Epithelial cell of proximal tubule (primary cell): Measurements from ENCODE around the gene RNU5D-1. TPM values are rescaled to one million over a fixed set of nuclear protein-coding genes. Genes with fewer than 3 reads are reported as not detected.

Experiments
- DNase-seq: peaks from one replicate; pipeline ENCODE4 v3.0.0-alpha.2; 2011; ENCODE audit warnings: low read depth
- H3K4me3 ChIP-seq: 2 replicates; pipeline ENCODE4 v1.5.1; 2011; ENCODE audit warnings: low read depth, mild to moderate bottlenecking, low read length
- total RNA-seq: library from RNA; depleted of rRNA; stranded (reverse); fragments of >200 nt; gene quantifications from 2 replicates; pipeline ENCODE4 v1.2.3, GENCODE V29; 2015
- TF ChIP-seq, protein P1 (sequence below): conservative IDR thresholded peaks from 2 replicates; pipeline ENCODE4 v1.5.1; 2012; ENCODE audit warnings: low read depth, mild to moderate bottlenecking, low read length

Gene RNU5D-1
- total RNA-seq, 1 donor from 2014 or later, result not detected

DNA sequence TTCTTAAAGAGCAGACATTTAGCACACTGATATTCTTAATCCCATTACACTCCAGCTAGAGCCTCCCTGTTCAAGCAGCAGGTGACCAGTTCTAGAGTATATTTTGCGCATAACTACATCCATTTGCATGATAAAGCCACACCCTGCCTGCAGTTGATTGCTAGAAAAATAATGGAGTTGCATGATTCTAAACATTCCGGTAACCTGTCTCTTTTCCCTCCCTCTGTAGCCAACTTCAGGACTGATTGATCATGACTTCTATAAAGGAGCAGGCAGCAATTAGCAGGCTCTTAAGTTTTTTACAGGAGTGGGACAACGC is 41.6 kb downstream of the RNU5D-1 start:
- DNase-seq, result no peak
- TF ChIP-seq, protein P1, sequence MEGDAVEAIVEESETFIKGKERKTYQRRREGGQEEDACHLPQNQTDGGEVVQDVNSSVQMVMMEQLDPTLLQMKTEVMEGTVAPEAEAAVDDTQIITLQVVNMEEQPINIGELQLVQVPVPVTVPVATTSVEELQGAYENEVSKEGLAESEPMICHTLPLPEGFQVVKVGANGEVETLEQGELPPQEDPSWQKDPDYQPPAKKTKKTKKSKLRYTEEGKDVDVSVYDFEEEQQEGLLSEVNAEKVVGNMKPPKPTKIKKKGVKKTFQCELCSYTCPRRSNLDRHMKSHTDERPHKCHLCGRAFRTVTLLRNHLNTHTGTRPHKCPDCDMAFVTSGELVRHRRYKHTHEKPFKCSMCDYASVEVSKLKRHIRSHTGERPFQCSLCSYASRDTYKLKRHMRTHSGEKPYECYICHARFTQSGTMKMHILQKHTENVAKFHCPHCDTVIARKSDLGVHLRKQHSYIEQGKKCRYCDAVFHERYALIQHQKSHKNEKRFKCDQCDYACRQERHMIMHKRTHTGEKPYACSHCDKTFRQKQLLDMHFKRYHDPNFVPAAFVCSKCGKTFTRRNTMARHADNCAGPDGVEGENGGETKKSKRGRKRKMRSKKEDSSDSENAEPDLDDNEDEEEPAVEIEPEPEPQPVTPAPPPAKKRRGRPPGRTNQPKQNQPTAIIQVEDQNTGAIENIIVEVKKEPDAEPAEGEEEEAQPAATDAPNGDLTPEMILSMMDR, result no peak
- no peak overlapping the region for H3K4me3 ChIP-seq

DNA sequence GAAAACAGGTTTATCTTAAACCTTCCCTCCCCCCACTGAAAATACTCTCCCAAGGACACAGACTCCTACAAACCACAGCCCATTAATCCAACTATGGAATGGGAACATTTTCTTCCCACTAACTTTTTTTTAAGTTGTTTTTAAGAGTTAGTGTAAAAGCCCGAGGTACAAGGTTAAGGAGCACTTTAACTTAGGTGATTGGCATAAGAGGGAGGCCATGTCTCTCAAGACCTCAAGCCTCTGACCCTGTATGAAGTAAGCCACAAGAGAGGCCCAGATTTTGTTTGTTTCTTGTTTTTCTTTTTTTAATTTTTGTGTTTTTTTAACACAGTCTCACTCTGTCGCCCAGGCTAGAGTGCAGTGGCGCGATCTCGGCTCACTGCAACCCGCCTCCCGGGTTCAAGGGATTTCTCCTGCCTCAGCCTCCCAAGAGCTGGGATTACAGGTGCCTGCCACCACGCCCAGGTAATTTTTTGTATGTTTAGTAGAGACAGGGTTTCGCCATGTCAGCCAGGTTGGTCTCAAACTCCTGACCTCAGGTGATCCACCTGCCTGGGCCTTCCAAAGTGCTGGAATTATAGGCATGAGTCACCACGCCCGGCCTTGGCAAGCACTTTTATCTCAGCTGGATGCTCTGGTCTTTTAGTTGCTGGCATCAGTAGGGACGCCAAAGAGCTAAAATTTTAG is 42.1 kb downstream of the RNU5D-1 start:
- DNase-seq, result no peak
- TF ChIP-seq, protein P1, result no peak
- no peak overlapping the region for H3K4me3 ChIP-seq

DNA sequence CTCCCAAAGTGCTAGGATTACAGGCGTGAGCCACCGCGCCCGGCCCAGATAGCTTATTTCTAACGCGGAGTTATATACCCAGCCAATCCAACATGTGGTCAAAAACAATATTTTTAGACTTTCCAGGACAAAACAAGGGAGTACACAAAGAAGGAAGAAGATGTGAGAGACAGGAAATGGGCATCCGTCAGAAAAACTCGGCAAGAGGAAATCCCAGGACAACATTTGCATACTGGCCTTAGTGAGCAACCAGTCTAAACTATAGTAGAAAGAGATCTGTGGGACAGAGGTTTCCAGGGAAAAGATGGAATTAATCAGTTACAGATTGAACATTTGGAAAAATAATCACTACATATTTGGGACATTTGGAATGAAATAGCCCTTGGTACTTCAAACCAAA is 45.1 kb downstream of the RNU5D-1 start:
- H3K4me3 ChIP-seq, result no peak overlapping the region
- DNase-seq, result no peak
- TF ChIP-seq, protein P1, result no peak

DNA sequence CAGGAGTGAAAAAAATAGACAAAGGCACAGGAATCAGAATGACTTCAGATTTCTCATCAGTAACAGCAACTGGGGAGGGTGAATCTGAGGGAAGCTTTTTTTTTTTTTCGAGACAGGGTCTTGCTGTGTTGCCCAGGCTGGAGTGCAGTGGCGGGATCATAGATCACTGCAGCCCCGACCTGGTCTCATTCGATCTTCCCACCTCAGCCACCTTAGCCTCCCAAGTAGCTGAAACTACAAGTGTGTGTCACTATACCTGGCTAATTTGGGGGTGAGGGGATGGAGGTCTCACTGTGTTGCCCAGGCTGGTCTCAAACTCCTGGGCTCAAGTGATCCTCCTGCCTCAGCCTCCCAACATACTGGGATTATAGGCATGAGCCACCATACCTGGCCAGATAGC is 45.8 kb downstream of the RNU5D-1 start:
- H3K4me3 ChIP-seq, result no peak overlapping the region
- no peak for DNase-seq
- TF ChIP-seq, protein P1, result no peak

DNA sequence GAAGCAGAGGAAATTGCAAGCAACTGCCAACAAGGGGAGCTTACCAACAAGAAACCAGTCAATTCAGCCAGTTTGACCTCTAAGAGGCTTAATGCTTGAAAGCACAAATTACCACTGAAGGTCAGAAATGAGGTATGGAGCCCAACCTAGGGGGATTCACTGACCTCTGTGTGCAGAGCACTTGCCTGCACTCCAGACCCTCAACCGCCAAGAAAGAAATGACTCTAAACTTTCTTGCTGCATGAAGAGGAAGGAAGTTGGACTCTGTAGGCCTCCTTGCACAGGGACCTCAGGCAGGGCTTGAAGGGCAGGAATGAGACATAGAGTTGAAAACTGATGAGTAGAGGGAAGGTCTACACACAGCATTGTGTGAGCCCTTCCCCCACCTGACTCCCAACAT is 46.4 kb downstream of the RNU5D-1 start:
- TF ChIP-seq, protein P1, result no peak
- DNase-seq, result no peak
- no peak overlapping the region for H3K4me3 ChIP-seq

DNA sequence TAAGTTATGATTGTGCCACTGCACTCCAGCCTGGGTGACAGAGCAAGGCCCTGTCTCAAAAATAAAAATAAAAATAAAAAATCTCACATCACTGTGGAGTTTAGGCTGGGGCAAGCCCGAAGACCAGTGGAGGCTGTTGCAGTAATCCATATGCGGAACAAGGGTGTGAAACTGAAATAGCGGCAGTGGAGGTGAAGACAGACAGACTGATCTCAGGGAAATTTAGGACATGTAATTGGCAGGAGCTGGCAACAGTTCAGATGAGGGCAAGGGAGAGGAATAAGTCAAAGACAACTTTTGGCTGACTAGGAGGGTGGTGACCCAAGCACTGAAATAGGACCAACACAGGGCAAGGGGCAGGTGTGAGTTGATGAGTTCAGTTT is 48.1 kb downstream of the RNU5D-1 start:
- no peak overlapping the region for H3K4me3 ChIP-seq
- no peak for DNase-seq
- TF ChIP-seq, protein P1, result no peak
